HEK293 (cell line): Measurements from ENCODE around the gene KCNJ6.
"Not testable (repeated sequence)": the region's sequence is repeated elsewhere in the genome, so short reads cannot be mapped to it uniquely, and the experiment has no call there.

Experiments used
- CTCF ChIA-PET: fragments of 350-600 bp; formaldehyde crosslinking; extraction: SDS; loops from one replicate; lab custom pipeline; 2021; ENCODE audit warnings: antibody characterized with exemption; lab: Yijun Ruan, JAX
- POLR2A ChIA-PET: fragments of 300-600 bp; formaldehyde crosslinking; extraction: SDS; loops from one replicate; lab custom pipeline; 2020; ENCODE audit warnings: antibody characterized with exemption, inconsistent platforms; lab: Yijun Ruan, JAX
- H3K27ac ChIP-seq: fragments of 200-500 bp; sonication (Bioruptor generic); 2 replicates; pipeline ENCODE4 v1.5.1; 2014; ENCODE audit warnings: low read depth, low read length, control low read depth, inconsistent platforms; ENCODE audit errors: extremely low read depth
- H3K36me3 ChIP-seq, 2 experiments: fragments of 200-500 bp in 1 of 2; sonication (Bioruptor generic) in 1 of 2; 1 replicate in 1 of 2; 2 replicates in 1 of 2; pipeline ENCODE4 v1.5.1; 2014 to 2017; ENCODE audit warnings: inconsistent platforms in 2 of 2, low read length in 2 of 2; ENCODE audit not compliant: control insufficient read depth in 2 of 2, insufficient read depth in 1 of 2
- H3K4me1 ChIP-seq: fragments of 200-500 bp; sonication (Bioruptor generic); 2 replicates; pipeline ENCODE4 v1.5.1; 2014; ENCODE audit warnings: mild to moderate bottlenecking, low read length, inconsistent platforms; ENCODE audit not compliant: control insufficient read depth, insufficient read depth
- H3K4me3 ChIP-seq: 2 replicates; pipeline ENCODE4 v1.5.1; 2011; ENCODE audit warnings: low read depth, mild to moderate bottlenecking, control low read depth, low read length, moderate library complexity
- H3K9me3 ChIP-seq: fragments of 200-500 bp; sonication (Bioruptor generic); 2 replicates; pipeline ENCODE4 v1.5.1; 2014; ENCODE audit warnings: low read depth, low read length, inconsistent platforms; ENCODE audit not compliant: control insufficient read depth, insufficient read depth
- SETDB1 ChIP-seq: IDR thresholded peaks from one replicate; pipeline ENCODE4 v1.6.1; 2017; ENCODE audit warnings: mild to moderate bottlenecking, low read length, moderate library complexity, mixed read lengths; ENCODE audit not compliant: insufficient read length
- TRIM28 ChIP-seq: IDR thresholded peaks from 2 replicates; pipeline ENCODE4 v1.6.1; 2011; ENCODE audit warnings: low read length, control low read depth, borderline replicate concordance
- WT1 ChIP-seq: fragments of 450-650 bp; formaldehyde crosslinking; IDR thresholded peaks from 2 replicates; pipeline ENCODE4 v1.5.1; 2016; ENCODE audit warnings: missing biosample characterization, missing genetic modification characterization
- YY1 ChIP-seq: fragments of 450-650 bp; formaldehyde crosslinking; IDR thresholded peaks from 2 replicates; pipeline ENCODE4 v1.5.1; 2018; ENCODE audit warnings: missing biosample characterization, missing genetic modification characterization
- ZFP3 ChIP-seq: fragments of 450-650 bp; formaldehyde crosslinking; IDR thresholded peaks from 2 replicates; pipeline ENCODE4 v1.5.1; 2016; ENCODE audit warnings: low read depth, missing biosample characterization, missing genetic modification characterization
- ZNF114 ChIP-seq: fragments of 450-650 bp; formaldehyde crosslinking; IDR thresholded peaks from 2 replicates; pipeline ENCODE4 v1.5.0; 2017; ENCODE audit warnings: missing biosample characterization, missing genetic modification characterization
- ZNF146 ChIP-seq: fragments of 450-650 bp; formaldehyde crosslinking; IDR thresholded peaks from 2 replicates; pipeline ENCODE4 v1.5.1; 2016; ENCODE audit warnings: missing biosample characterization, missing genetic modification characterization
- ZNF169 ChIP-seq: fragments of 450-650 bp; formaldehyde crosslinking; IDR thresholded peaks from 2 replicates; pipeline ENCODE4 v1.5.1; 2016; ENCODE audit warnings: missing biosample characterization, missing genetic modification characterization
- ZNF175 ChIP-seq: fragments of 450-650 bp; formaldehyde crosslinking; IDR thresholded peaks from 2 replicates; pipeline ENCODE4 v1.5.1; 2016; ENCODE audit warnings: missing biosample characterization, missing genetic modification characterization
- ZNF19 ChIP-seq: fragments of 450-650 bp; formaldehyde crosslinking; IDR thresholded peaks from 2 replicates; pipeline ENCODE4; 2016; ENCODE audit warnings: missing biosample characterization, missing genetic modification characterization, low read depth
- ZNF211 ChIP-seq: fragments of 450-650 bp; formaldehyde crosslinking; IDR thresholded peaks from 2 replicates; pipeline ENCODE4 v1.5.1; 2016; ENCODE audit warnings: low read depth, missing biosample characterization, missing genetic modification characterization
- ZNF223 ChIP-seq: fragments of 450-650 bp; formaldehyde crosslinking; IDR thresholded peaks from 2 replicates; pipeline ENCODE4 v1.5.1; 2016; ENCODE audit warnings: missing biosample characterization, missing genetic modification characterization
- ZNF274 ChIP-seq, 2 experiments: fragments of 200-500 bp in 1 of 2; fragments of 450-650 bp in 1 of 2; sonication (Bioruptor generic) in 1 of 2; formaldehyde crosslinking in 1 of 2; IDR thresholded peaks; 2 replicates each; pipeline versions ENCODE4 v1.5.1 to v1.6.1; 2014 to 2016; ENCODE audit warnings: borderline replicate concordance in 1 of 2, inconsistent platforms in 1 of 2, low read length in 1 of 2, missing biosample characterization in 1 of 2, missing genetic modification characterization in 1 of 2
- ZNF426 ChIP-seq: fragments of 450-650 bp; formaldehyde crosslinking; IDR thresholded peaks from 2 replicates; pipeline ENCODE4 v1.5.1; 2017; ENCODE audit warnings: missing biosample characterization, missing genetic modification characterization, mild to moderate bottlenecking, inconsistent platforms, moderate library complexity
- ZNF501 ChIP-seq: fragments of 450-650 bp; formaldehyde crosslinking; IDR thresholded peaks from 2 replicates; pipeline ENCODE4 v1.5.1; 2016; ENCODE audit warnings: missing biosample characterization, missing genetic modification characterization
- ZNF549 ChIP-seq: fragments of 450-650 bp; IDR thresholded peaks from 2 replicates; pipeline ENCODE4 v1.5.1; 2018; ENCODE audit warnings: missing biosample characterization, missing genetic modification characterization, mild to moderate bottlenecking, inconsistent platforms, moderate library complexity
- ZNF623 ChIP-seq: fragments of 450-650 bp; formaldehyde crosslinking; IDR thresholded peaks from 2 replicates; pipeline ENCODE4 v1.5.1; 2016; ENCODE audit warnings: missing biosample characterization, missing genetic modification characterization
- ZNF654 ChIP-seq: fragments of 450-650 bp; formaldehyde crosslinking; IDR thresholded peaks from 2 replicates; pipeline ENCODE4 v1.5.1; 2016; ENCODE audit warnings: low read depth, missing biosample characterization, missing genetic modification characterization
- ZNF664 ChIP-seq: fragments of 450-650 bp; formaldehyde crosslinking; IDR thresholded peaks from 2 replicates; pipeline ENCODE4 v1.5.1; 2016; ENCODE audit warnings: missing biosample characterization, missing genetic modification characterization
- ZNF776 ChIP-seq: fragments of 450-650 bp; formaldehyde crosslinking; IDR thresholded peaks from 2 replicates; pipeline ENCODE4 v1.5.0; 2017; ENCODE audit warnings: missing biosample characterization, missing genetic modification characterization, borderline replicate concordance
- TF ChIP-seq, protein P1 (sequence below): IDR thresholded peaks from 2 replicates; pipeline ENCODE4 v1.6.1; 2011; ENCODE audit warnings: mild to moderate bottlenecking, low read depth, low read length, borderline replicate concordance
- TF ChIP-seq, protein P2 (sequence below): fragments of 450-650 bp; formaldehyde crosslinking; conservative IDR thresholded peaks from 2 replicates; pipeline ENCODE4 v1.5.1; 2016; ENCODE audit warnings: low read depth, missing biosample characterization, missing genetic modification characterization

The KCNJ6 gene

GRCh38 chr21:37645848-37646247, 270.4 kb downstream of the KCNJ6 start:
- ChIA-PET CTCF (interaction anchor here (1.2 kb wide), 1 partner anchor 188 kb away, joined by 5 read pairs; no protein-coding TSS in a partner anchor), POLR2A (no interaction called here)

GRCh38 chr21:37644636-37645035, 271.6 kb downstream of the KCNJ6 start:
- Histone ChIP-seq H3K36me3 (no peaks in the 10 kb centered on the region), H3K9me3 (no peaks in the 10 kb centered on the region), H3K4me1 (no peaks in the 10 kb centered on the region), H3K27ac (no peak overlapping the region), H3K4me3 (no peak overlapping the region)
- ChIA-PET CTCF (interaction anchor here (0.6 to 2.1 kb wide), 5 partner anchors 8 to 81 kb away, joined by 3 to 6 read pairs (median 3); no protein-coding TSS in a partner anchor), POLR2A (no interaction called here)
- TF ChIP-seq TRIM28 (no peak), ZNF426 (tag by site-specific recombination) (no peak), ZNF19 (tag by site-specific recombination) (no peak), ZNF114 (tag by site-specific recombination) (no peak), YY1 (tag by site-specific recombination) (no peak), ZNF549 (tag by site-specific recombination) (no peak), ZNF211 (tag by site-specific recombination) (no peak), ZNF776 (no peak)
- TF ChIP-seq, protein P1, sequence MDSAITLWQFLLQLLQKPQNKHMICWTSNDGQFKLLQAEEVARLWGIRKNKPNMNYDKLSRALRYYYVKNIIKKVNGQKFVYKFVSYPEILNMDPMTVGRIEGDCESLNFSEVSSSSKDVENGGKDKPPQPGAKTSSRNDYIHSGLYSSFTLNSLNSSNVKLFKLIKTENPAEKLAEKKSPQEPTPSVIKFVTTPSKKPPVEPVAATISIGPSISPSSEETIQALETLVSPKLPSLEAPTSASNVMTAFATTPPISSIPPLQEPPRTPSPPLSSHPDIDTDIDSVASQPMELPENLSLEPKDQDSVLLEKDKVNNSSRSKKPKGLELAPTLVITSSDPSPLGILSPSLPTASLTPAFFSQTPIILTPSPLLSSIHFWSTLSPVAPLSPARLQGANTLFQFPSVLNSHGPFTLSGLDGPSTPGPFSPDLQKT: no peak

More at GRCh38 chr21:37645848-37646247, 270.4 kb downstream of the KCNJ6 start:
- Histone ChIP-seq H3K4me3 (no peak overlapping the region), H3K4me1 (no peaks in the 10 kb centered on the region), H3K36me3 (no peaks in the 10 kb centered on the region), H3K9me3 (no peaks in the 10 kb centered on the region), H3K27ac (no peak overlapping the region)
- TF ChIP-seq SETDB1 (no peak), ZNF623 (tag by site-specific recombination) (no peak), ZNF274 (IDR thresholded peaks at IDR 0.05; ENCODE audit: low read length) (no peak), ZNF274 (tag by site-specific recombination; IDR thresholded peaks at IDR 0.05; ENCODE audit: borderline replicate concordance) (no peak), WT1 (tag by site-specific recombination) (no peak), ZNF169 (tag by site-specific recombination) (no peak), ZNF175 (tag by site-specific recombination) (no peak), ZFP3 (tag by site-specific recombination) (no peak), ZNF501 (tag by site-specific recombination) (no peak), ZNF664 (tag by site-specific recombination) (no peak)

DNA sequence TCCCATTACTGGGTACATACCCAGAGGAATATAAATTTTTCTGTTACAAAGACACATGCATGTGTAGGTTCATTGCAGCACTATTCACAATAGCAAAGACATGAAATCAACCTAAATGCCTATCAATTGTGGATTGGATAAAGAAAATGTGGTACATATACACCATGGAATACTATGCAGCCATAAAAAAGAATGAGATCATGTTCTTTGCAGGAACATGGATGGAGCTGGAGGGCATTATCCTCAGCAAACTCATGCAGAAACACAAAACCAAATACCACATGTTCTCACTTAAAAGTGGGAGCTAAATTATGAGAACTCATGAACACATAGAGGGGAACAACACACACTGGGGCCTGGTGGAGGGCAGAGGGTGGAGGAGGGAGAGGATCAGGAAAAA, 272.4 kb downstream of the KCNJ6 start:
- H3K4me1 ChIP-seq, H3K36me3 ChIP-seq, H3K27ac ChIP-seq, H3K9me3 ChIP-seq, H3K4me3 ChIP-seq, POLR2A ChIA-PET: not testable (repeated sequence)
- CTCF ChIA-PET: interaction anchor here (0.6 to 2.1 kb wide), 7 partner anchors 16 to 477 kb away, joined by 3 to 8 read pairs (median 5); no protein-coding TSS in a partner anchor
- TF ChIP-seq ZNF146 (tag by site-specific recombination): peak; percentile 89

GRCh38 chr21:37642493-37642892, 273.8 kb downstream of the KCNJ6 start:
- H3K9me3 ChIP-seq: no peaks in the 10 kb centered on the region
- no peak overlapping the region for H3K4me3 ChIP-seq
- CTCF ChIA-PET: interaction anchor here (0.5 to 2.1 kb wide), 23 partner anchors 8 to 665 kb away, joined by 3 to 9 read pairs (median 5); no protein-coding TSS in a partner anchor
- H3K27ac ChIP-seq: no peak overlapping the region
- no peaks in the 10 kb centered on the region for H3K4me1 ChIP-seq
- POLR2A ChIA-PET: no interaction called here
- no peaks in the 10 kb centered on the region for H3K36me3 ChIP-seq
- TF ChIP-seq, protein P2, sequence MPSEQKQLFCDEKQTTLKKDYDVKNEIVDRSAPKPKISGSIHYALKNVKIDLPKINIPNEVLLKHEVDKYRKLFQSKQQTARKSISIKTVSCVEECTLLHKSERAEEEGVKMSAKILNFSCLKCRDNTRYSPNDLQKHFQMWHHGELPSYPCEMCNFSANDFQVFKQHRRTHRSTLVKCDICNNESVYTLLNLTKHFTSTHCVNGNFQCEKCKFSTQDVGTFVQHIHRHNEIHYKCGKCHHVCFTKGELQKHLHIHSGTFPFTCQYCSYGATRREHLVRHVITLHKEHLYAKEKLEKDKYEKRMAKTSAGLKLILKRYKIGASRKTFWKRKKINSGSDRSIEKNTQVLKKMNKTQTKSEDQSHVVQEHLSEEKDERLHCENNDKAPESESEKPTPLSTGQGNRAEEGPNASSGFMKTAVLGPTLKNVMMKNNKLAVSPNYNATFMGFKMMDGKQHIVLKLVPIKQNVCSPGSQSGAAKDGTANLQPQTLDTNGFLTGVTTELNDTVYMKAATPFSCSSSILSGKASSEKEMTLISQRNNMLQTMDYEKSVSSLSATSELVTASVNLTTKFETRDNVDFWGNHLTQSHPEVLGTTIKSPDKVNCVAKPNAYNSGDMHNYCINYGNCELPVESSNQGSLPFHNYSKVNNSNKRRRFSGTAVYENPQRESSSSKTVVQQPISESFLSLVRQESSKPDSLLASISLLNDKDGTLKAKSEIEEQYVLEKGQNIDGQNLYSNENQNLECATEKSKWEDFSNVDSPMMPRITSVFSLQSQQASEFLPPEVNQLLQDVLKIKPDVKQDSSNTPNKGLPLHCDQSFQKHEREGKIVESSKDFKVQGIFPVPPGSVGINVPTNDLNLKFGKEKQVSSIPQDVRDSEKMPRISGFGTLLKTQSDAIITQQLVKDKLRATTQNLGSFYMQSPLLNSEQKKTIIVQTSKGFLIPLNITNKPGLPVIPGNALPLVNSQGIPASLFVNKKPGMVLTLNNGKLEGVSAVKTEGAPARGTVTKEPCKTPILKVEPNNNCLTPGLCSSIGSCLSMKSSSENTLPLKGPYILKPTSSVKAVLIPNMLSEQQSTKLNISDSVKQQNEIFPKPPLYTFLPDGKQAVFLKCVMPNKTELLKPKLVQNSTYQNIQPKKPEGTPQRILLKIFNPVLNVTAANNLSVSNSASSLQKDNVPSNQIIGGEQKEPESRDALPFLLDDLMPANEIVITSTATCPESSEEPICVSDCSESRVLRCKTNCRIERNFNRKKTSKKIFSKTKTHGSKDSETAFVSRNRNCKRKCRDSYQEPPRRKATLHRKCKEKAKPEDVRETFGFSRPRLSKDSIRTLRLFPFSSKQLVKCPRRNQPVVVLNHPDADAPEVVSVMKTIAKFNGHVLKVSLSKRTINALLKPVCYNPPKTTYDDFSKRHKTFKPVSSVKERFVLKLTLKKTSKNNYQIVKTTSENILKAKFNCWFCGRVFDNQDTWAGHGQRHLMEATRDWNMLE (tag by site-specific recombination): 0 out of 2 replicates have a peak, but pooled peaks have one; percentile 49
- peak; percentile 75 for TF ChIP-seq ZNF654 (tag by site-specific recombination)
- TF ChIP-seq ZNF223: no peak
